ENCODE measurements around the gene BRICD5.

BRICD5 gene

GRCh38 chr16:2178321-2179106 is 32.1 kb downstream of the BRICD5 start:
- no peak for DNase-seq

DNA sequence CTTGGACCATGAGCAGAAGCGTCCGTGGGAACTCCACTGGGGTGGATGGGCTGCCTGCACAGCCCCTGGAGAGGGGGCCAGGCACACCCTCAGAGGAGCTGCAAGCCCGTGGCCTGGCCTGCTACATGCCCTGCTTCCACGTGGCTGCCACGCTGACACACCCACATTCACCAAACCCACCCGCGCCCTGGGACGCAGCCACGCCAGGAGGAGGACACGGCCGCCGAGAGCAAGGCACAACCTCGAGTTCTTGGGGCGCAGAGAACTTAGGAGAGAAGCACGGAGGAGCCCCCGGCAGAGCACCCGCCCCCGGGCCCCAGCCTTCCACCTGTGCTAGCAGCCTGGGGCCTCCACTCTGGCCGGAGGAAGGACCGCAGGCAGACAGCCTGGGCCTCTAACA is 33.1 kb downstream of the BRICD5 start:
- no peak for DNase-seq

DNA sequence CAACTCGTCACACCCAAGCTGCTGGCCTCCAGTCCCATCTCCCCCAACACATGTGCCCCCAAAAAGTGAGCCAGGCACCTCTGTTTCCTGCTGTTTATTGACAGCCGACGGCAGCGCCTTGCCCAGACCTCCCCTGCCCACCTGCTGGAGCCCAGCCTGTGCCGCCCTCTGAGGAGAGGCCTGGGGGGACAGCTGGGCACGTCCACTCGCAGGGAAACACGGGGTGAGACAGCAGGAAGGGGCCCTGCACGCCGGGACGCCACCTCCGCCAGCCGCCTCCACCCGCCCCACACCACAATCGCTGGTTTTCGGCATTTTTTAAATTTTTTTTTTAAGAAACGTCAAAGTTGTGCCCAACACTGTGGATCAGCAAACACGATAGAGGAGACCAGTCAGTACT is 33.6 kb downstream of the BRICD5 start:
- DNase-seq, result no peak

GRCh38 chr16:2176047-2176446 is 34.6 kb downstream of the BRICD5 start:
- DNase-seq, result no peak

- no peak for DNase-seq
Measured at GRCh38 chr16:2175454-2175853, 35.2 kb downstream of the BRICD5 start.

DNA sequence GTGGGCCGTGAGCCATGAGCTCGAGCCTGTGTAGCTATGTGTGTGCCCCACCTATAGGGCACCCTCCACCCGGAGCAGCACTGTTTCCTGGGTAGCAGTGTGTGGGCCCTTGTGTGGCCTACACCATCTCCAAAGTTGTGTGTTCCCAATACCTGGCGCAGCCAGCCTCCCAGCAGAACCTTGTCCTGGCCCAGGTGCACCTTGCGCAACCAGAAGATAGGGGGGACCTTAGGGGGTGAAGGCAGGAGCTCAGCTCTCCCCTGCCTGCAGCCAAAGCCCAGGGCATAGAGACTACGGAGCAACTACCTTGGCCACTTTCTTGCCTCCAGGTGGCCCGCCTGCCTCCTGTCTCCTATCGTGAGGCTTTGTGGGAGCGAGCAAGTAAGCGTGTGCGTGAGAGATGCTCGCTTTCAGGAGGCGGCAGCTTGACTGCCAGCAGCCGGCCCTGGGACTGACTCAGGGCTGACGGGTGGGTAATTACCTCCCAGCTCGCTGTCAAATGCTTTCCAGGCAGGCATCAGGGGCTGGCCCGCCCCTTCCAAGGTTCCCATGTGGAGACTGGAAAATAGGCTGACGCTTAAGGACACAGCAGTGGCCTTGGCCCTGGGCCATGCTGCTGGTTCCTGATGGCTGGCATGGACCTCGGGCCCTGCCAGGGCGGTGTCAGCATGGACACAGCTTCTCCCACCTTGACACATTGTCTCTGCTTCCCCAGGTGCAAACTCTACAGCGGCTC is 36.1 kb downstream of the BRICD5 start:
- no peak for DNase-seq

GRCh38 chr16:2173916-2174315 is 36.7 kb downstream of the BRICD5 start:
- DNase-seq, result no peak

DNA sequence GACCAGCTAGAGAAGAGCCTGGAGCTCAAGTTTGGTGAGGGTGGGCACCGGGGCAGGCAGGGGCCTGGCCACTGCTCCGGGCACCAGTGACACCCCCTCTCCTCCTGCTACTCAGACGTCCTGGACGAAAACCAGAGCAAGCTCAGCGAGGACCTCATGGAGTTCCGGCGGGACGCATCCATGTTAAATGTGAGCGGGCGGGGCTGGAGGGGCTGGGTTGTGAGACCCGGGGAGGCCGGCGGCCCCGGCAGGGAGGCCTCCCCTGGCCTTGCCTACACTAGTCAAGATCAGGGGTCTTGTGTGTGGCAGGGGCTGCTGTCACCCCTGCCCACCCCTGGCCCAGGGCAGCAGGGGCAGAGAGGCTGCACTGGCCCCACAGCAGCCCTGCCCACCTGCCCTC is 37.3 kb downstream of the BRICD5 start:
- DNase-seq, result no peak

GRCh38 chr16:2172688-2173335 is 37.9 kb downstream of the BRICD5 start:
- DNase-seq, result no peak

- DNase-seq, result no peak
Measured at GRCh38 chr16:2171601-2172178, 39.0 kb downstream of the BRICD5 start.

DNA sequence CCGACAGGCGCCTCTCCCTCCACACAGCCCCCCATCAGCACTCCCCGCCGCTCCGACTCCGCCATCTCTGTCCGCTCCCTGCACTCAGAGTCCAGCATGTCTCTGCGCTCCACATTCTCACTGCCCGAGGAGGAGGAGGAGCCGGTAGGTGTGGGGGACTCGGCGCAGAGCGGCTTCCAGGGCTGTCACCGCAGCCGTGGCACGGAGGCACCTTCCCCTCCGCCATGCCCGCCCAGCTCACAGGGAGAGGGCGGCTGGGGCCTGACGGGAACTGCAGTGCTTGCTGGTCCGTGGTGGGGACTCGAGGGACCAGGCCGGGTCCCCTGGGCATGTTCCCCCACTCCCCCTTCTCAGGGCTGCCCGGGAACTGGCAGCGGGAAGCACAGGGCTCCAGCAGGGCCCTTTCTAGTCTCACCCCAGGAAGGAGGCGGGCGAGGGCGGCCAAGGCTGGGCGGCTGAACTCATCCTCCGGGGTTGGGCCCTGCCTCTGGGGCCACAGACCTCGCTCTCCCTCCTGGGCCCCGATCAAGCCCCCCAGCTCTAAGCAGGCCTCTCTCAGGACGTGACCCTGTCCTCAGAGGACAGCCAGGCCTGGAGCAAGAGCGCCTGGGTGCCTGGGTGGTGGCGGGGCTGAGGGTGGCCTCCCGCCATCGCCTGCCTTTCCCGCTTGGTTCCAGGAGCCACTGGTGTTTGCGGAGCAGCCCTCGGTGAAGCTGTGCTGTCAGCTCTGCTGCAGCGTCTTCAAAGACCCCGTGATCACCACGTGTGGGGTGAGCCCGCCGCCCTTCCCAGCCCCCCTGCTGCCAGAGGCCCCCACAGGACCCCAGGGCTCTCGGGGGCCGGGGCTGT is 39.9 kb downstream of the BRICD5 start:
- no peak for DNase-seq

GRCh38 chr16:2170080-2170479 is 40.6 kb downstream of the BRICD5 start:
- no peak for DNase-seq

DNA sequence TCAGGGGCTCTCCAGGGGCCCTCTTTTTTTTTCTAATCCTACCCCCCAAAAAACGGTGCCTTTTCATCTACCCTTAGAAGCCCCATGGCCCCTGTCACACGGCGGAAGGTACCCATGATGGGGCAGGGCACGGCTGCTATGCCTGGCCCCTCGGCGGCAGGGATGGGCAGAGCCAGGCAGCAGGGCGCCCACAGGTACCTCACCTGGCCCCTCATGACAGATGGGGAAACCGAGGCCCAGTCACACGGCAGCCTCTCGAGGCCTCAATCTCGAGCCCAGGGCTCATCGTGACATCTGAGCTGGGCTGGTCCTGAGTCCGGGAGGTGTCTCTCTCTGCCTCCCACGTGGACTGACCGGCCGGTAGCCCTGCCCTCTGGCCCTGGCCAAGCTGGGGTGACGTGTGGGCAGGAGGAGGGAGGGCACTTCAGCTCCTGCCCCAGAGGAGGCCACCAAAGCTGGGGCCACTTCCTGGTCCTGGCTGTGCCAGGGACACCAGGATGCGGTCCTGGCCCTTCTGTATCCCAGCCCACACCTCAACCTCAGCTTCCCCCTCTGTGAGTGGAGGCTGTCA is 43.5 kb downstream of the BRICD5 start:
- no peak for DNase-seq

GRCh38 chr16:2166263-2167067 is 44.2 kb downstream of the BRICD5 start:
- no peak for DNase-seq

DNA sequence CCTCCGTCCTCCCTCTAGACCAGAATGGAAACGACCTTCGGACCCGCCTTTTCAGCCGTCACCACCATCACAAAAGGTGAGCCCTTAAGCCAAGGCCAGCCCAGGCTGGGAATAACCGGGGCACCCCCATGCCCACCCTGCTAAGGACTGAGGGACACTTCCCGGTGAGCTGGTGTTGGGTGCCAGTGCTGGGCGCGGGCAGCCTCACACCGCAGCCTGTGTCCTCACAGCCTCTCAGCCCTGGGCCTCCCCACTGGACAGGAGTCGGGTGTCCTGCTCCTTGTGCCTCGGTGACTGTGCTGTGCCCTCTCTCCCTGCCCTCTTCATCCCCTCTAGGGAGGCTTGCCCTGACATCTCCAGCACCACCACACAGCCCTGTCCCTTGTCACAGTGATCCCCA is 44.8 kb downstream of the BRICD5 start:
- no peak for DNase-seq

GRCh38 chr16:2163211-2163881 is 47.3 kb downstream of the BRICD5 start:
- no peak for DNase-seq

DNA sequence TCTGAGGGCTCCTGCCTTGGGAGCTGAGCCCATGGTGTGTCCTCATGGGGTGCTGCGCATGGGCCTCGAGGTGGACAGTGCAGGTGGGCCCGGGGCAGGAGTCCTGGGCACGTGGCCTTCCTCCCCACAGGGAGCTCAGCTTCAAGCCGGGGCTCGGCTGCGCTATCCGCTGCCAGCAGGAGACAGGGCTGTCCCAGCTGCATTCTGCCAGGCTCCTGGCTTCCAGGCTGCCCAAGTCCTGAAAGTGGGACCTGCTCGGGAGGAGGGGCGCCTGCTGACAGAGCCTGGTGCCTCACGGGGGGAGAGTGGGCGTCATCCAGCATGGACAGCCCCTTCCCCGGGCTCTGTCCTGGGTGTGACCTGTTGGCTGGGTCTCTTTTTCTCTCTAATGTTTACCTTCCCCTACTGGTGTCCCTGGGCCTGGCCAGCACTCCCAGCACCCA is 48.0 kb downstream of the BRICD5 start:
- no peak for DNase-seq

DNA sequence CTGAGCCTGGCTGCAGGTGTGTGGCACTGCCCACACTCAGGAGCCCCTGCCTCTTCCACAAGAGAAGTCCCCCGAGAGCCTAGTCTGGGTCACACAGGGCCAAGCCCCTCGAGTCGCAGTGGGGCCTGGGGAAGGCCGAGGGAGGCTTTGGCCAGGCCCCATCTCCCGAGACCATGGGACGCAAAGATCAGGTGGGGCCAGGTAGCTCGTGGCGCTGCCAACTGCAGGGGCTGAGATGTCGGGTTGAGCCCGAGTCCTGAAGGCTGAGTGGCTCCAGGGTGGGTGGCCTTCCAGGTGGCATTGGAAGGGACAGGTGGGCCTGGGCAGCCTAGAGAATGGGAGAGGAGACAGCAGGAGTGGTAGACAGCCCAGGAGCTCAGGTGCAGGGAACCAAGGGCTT is 48.8 kb downstream of the BRICD5 start:
- no peak for DNase-seq

DNA sequence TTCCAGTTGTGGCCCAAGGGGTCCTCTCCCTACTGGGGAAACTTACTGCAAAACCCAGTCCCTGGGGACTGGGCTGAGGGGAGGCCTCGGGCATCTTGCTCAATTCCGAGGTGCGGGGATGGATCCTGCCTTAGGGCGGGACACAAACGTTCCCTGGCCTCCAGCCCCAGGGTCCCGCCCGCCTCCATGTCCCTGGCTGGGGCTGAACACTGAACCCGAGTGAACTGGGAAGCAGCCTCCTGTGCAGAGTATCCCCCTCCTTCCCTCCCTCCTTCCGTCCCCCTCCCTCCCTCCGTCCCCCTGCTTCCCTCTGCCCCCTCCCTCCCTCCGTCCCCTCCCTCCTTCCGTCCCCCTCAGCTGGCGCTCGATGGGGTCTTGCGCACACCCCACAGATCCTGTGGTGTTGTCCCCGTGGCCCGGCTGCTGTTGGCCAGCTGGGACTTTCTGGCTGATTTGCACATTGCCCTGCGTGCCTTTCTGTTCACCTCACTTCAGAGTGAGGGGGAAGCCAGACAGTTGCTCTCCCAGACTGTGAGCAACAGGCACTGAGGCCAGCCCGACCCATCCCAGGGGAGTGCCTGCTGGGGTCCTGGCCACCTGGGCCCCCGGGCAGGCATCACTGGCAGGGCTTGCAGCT is 49.6 kb downstream of the BRICD5 start:
- DNase-seq, result no peak
